ENCODE results near the gene NACC2. TPM values are rescaled to one million over a fixed set of nuclear protein-coding genes. Genes with fewer than 3 reads are reported as not detected.

Gene NACC2
- total RNA-seq, 1 experiment from 2014 or later, result 62.0 TPM

GRCh38 chr9:136111190-136111589 lies 16.1 kb upstream of the NACC2 start:
- ATAC-seq (no peak), DNase-seq (ENCODE audit: low read depth, low spot score) (no peak)
- Histone ChIP-seq H3K4me3 (ENCODE audit: low read depth in 2 of 2, low read length in 2 of 2) (no peak overlapping the region), H3K27me3 (ENCODE audit: control insufficient read depth, insufficient read depth, low read length) (no peaks in the 10 kb centered on the region), H3K4me1 (ENCODE audit: control insufficient read depth, insufficient read depth, low read length) (peaks cover 17% of the 10 kb centered on the region), H3K27ac (ENCODE audit: low read length) (no peak overlapping the region), H3K9me3 (ENCODE audit: control insufficient read depth, insufficient read depth, low read depth, low read length) (no peaks in the 10 kb centered on the region), H3K36me3 (ENCODE audit: control insufficient read depth, insufficient read depth, low read length) (no peaks in the 10 kb centered on the region)
- no TSS peak for BruUV-seq (replicated peaks)
- TF ChIP-seq SIN3A (IDR thresholded peaks at IDR 0.05; ENCODE audit: borderline replicate concordance, insufficient read depth, low read depth, low read length) (no peak), POLR2AphosphoS5 (IDR thresholded peaks at IDR 0.05; ENCODE audit: low read depth, low read length) (no peak), TCF7L2 (IDR thresholded peaks at IDR 0.05; ENCODE audit: low read depth, low read length) (no peak), REST (IDR thresholded peaks at IDR 0.05; ENCODE audit: insufficient read depth in 1 of 2, low read depth in 2 of 2, low read length in 1 of 2) (no peak)
- TF ChIP-seq, protein P1, sequence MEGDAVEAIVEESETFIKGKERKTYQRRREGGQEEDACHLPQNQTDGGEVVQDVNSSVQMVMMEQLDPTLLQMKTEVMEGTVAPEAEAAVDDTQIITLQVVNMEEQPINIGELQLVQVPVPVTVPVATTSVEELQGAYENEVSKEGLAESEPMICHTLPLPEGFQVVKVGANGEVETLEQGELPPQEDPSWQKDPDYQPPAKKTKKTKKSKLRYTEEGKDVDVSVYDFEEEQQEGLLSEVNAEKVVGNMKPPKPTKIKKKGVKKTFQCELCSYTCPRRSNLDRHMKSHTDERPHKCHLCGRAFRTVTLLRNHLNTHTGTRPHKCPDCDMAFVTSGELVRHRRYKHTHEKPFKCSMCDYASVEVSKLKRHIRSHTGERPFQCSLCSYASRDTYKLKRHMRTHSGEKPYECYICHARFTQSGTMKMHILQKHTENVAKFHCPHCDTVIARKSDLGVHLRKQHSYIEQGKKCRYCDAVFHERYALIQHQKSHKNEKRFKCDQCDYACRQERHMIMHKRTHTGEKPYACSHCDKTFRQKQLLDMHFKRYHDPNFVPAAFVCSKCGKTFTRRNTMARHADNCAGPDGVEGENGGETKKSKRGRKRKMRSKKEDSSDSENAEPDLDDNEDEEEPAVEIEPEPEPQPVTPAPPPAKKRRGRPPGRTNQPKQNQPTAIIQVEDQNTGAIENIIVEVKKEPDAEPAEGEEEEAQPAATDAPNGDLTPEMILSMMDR (IDR thresholded peaks at IDR 0.05), result no peak
- in situ Hi-C loops (cut with HindIII; ENCODE audit: low pct_unique_long_range_greater_than_20kb, low sequenced_read_pairs), result no loop called here
- CTCF ChIA-PET, result no interaction called here
- intact Hi-C loops (cut with micrococcal nuclease; ENCODE audit: unreplicated experiment), result no loop called here
- POLR2A ChIA-PET, result no interaction called here

DNA sequence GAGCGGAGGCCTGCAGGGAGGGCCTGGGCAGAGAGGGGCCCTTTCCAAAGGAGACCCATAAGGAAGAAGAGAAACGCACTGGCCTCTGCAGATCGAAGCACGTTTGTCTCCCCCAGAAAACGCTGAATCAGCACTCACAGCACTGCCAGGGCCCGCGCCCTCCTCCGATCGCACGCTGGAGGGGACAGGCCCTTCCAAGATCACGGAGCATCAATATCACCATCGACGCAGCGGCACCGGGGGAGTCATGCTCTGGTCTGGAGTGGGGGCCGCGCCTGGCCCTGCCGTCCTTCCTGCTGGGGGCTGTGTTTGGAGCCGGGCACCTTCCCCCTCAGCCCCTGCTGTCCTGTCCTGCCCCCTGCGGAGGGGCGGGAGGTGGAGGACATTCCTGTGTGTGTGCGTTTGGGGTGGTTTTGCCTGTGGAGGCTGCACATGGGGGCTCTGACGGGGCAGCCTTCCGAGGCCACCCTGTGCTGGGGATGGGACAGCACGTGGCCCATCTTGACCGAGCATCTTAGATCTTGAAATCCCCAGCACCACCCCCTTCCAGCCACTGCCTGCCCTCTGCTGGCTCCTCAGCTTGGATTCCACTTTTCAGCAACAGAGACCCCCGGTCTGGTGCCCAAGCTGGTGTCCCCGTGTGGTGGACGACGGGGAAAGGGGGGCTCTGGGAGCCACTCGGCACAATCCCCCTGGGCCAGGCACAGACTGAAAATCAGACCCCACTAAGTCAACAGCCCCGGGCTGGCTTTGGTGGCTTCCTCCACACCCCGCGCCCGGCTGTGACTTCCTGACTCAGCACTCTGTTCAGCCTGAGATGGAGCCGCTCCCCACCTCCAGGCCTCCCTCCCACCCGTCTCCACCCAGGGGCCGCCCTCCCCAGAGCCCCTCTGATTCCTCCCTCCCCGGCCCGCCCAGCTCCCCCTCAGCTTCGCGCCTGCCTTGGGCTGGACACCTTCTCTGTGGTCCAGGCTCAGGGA lies 15.3 kb upstream of the NACC2 start:
- DNase-seq (ENCODE audit: low read depth, low spot score) (no peak), ATAC-seq (0 out of 2 replicates have a peak, but pooled peaks have one; percentile 13)
- BruUV-seq (replicated peaks), result no TSS peak
- TF ChIP-seq TCF7L2 (IDR thresholded peaks at IDR 0.05; ENCODE audit: low read depth, low read length) (no peak), POLR2AphosphoS5 (IDR thresholded peaks at IDR 0.05; ENCODE audit: low read depth, low read length) (no peak), SIN3A (IDR thresholded peaks at IDR 0.05; ENCODE audit: borderline replicate concordance, insufficient read depth, low read depth, low read length) (no peak), REST (IDR thresholded peaks at IDR 0.05; ENCODE audit: insufficient read depth in 1 of 2, low read depth in 2 of 2, low read length in 1 of 2) (no peak)
- TF ChIP-seq, protein P1 (IDR thresholded peaks at IDR 0.05), result peak; percentile 54; the same call in 1 of the 2 replicates
- ChIA-PET POLR2A (interaction anchor here (0.5 kb wide), 1 partner anchor 15 kb away, joined by 7 read pairs; no protein-coding TSS in a partner anchor), CTCF (no interaction called here)
- H3K4me3 ChIP-seq (ENCODE audit: low read depth in 2 of 2, low read length in 2 of 2), result peak overlapping the region; percentile 14 to 41; a peak in 3 of 4 replicates
- no peak overlapping the region; the same call in 1 of the 2 replicates for H3K27ac ChIP-seq (ENCODE audit: low read length)
- peaks cover 17% of the 10 kb centered on the region for H3K4me1 ChIP-seq (ENCODE audit: control insufficient read depth, insufficient read depth, low read length)
- no peaks in the 10 kb centered on the region for H3K27me3 ChIP-seq (ENCODE audit: control insufficient read depth, insufficient read depth, low read length)
- in situ Hi-C loops (cut with HindIII; ENCODE audit: low pct_unique_long_range_greater_than_20kb, low sequenced_read_pairs) (no loop called here), intact Hi-C loops (cut with micrococcal nuclease; ENCODE audit: unreplicated experiment) (no loop called here)
- H3K9me3 ChIP-seq (ENCODE audit: control insufficient read depth, insufficient read depth, low read depth, low read length), result no peaks in the 10 kb centered on the region
- no peaks in the 10 kb centered on the region for H3K36me3 ChIP-seq (ENCODE audit: control insufficient read depth, insufficient read depth, low read length)
